GM18951 (cell line): ENCODE data around the gene QKI.

Experiments
- POLR2A ChIP-seq: IDR thresholded peaks from 4 replicates; pipeline ENCODE4 v1.6.1; 2011; ENCODE audit warnings: mild to moderate bottlenecking; ENCODE audit not compliant: insufficient read length, insufficient read depth; ENCODE audit errors: extremely low read depth
- in situ Hi-C: fragments of 300-500 bp; cut with MboI; formaldehyde crosslinking; loops from one replicate; pipeline ENCODE4 v1.12.0; 2022; ENCODE audit warnings: low sequenced_read_pairs, mixed read lengths, inconsistent platforms; ENCODE audit not compliant: unreplicated experiment

Gene QKI

DNA sequence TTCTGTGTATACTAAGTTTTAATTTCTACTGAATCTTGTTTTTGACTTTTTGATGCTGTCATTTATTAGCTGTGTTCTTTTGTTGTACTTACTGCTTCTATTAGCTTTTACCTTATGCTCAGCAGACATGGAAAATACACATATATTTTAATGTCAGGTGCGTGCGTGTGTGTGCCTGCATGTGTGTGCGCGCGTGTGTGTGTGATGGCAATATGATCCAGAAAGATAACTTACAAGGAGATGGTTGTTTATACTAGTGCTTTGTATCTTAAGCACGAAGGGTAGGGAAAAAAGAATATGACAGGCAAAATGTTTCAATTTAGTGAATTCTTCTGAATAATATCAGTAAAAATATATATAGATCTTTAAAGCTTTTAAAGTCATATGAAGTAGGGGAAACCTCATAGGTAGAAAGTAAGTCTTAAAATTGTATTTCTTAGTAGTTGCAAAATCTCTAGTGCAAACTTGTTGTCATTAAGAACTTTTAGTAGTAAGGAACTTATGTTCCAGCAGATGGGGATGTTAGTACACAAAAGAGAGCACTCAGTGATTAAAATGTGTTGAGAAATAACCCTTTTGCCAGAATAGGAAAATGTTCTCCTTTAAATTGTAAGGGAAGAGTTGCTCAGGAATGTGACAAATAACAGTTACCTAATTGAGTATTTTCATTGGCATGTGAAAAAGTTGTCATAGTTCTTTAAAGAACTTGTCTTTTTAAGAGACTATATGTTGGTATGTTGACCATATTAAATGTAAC is 13.2 kb downstream of the QKI start:
- in situ Hi-C loops = loop anchor here (10.0 kb wide), 1 partner anchor 527 kb away; no protein-coding TSS in a partner anchor
- no peak for TF ChIP-seq POLR2A

DNA sequence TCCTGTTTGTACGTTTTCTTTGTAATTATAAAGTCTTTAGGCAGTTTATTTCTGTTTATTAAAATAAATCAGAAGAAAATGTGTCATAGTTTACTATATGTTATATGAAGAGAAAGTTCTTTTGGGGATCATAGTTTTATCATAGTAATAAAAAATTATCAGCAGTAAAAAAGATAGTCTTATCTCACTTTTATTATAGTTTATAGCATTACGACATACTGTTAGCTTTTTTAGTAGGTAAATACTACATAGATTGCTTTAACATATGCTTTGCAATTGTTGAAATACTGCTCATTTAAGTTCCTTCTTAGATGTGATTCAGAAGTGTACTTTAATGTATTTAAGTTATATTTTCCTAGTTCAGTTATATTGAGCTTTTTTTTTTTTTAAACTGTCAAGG is 13.9 kb downstream of the QKI start:
- no peak for TF ChIP-seq POLR2A
- in situ Hi-C loops = loop anchor here (10.0 kb wide), 1 partner anchor 526 kb away; no protein-coding TSS in a partner anchor

DNA sequence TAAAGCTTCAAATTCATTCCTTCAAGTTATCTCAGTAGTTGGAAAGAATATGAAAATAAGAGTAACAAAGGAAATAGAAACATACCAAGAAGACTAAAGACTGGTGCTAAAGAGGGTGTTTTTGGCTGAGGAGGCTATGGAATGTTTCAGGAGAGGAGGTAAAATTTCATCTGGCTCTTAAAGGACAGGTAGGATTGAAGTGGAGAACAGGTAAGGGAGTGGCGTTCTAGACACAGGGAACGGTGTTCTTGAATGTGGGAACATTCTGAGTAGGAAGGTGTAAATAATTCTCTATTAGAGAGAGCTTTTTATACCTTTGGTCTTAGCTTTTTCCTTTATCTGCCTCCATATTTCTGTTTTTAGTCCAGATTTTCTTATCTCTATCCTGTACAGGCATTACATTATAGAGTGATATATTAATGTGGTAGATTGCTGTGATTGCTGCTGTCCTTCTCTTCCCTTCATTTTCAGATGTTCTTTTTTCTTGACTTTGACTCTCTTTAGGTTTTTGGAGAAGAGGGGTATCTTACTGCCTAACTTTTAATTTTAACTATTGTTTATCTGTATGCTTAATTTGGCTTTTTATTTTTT is 15.4 kb downstream of the QKI start:
- no peak for TF ChIP-seq POLR2A
- in situ Hi-C loops = loop anchor here (10.0 kb wide), 2 partner anchors 125 to 525 kb away; no protein-coding TSS in a partner anchor

GRCh38 chr6:163432300-163432699 is 17.8 kb downstream of the QKI start:
- in situ Hi-C loops = loop anchor here (10.0 kb wide), 1 partner anchor 123 kb away; no protein-coding TSS in a partner anchor
- TF ChIP-seq POLR2A = no peak

- in situ Hi-C loops = loop anchor here (10.0 kb wide), 1 partner anchor 121 kb away; no protein-coding TSS in a partner anchor
These were observed 19.0 kb downstream of the QKI start for GRCh38 chr6:163433486-163433885.

DNA sequence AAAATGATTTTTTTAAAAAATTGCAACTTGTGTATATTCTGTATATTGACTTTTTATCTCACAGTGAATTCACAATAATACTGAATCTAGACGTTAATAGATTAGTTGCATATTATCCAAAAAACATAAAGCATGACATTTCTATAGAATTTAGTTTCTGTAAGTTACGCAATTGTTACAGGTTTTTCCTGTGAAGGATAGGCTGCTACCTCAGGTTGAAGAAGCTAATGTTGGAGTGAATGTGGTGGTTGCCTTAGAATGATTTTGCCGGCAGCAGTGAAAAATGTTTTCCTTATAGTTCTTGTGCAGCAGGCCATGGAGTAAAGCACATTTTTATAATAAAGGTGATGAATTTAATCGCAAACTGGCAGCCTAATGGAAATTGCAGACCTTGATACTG is 20.5 kb downstream of the QKI start:
- in situ Hi-C loops = loop anchor here (10.0 kb wide), 1 partner anchor 120 kb away; no protein-coding TSS in a partner anchor
- no peak for TF ChIP-seq POLR2A

DNA sequence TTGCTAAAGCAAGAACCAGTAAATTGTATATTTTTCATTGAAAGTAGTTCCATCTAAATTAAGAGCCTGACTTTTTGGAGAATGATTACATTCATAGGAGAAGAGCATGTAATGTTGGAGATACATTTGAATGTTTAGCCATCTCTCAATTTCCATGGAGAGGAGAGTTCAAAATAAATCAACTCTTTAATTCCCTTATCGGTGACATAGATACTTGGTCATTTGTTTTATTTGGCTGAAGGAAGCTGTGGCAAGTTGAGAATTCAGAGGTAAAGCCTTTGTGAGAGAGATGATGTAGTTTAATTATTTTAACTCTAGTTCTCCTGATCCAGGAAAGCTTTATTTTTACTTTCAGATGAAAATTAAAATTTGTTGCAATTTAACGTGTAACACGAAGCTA is 22.3 kb downstream of the QKI start:
- in situ Hi-C loops = loop anchor here (10.0 kb wide), 1 partner anchor 118 kb away; no protein-coding TSS in a partner anchor

DNA sequence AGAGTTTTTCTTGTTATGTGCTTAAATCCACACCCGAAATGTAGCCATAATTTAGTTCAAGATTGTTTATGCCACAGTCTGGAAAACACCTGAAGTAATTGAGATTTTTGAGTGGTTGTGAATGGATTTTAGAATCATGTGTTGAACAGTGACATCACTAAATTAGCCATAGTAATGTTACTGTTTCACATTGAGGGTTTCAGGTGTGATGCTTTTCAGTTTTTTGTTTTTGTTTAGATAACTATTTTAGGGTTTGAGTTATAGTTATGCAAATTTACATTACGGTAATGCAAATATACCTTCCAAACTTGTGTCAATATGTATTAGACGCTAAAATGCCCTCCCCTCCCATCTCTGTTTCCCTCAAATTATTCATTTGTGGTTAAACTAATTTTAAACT is 22.9 kb downstream of the QKI start:
- in situ Hi-C loops = loop anchor here (10.0 kb wide), 1 partner anchor 117 kb away; no protein-coding TSS in a partner anchor
- TF ChIP-seq POLR2A = no peak

More for the DNA sequence above, 22.3 kb downstream of the QKI start:
- TF ChIP-seq POLR2A = no peak

GRCh38 chr6:163438298-163438939 is 23.9 kb downstream of the QKI start:
- TF ChIP-seq POLR2A = no peak
- in situ Hi-C loops = loop anchor here (10.0 kb wide), 1 partner anchor 116 kb away; no protein-coding TSS in a partner anchor

- in situ Hi-C loops = loop anchor here (10.0 kb wide), 1 partner anchor 116 kb away; no protein-coding TSS in a partner anchor
- no peak for TF ChIP-seq POLR2A
These were observed 24.4 kb downstream of the QKI start for GRCh38 chr6:163438940-163439335.

DNA sequence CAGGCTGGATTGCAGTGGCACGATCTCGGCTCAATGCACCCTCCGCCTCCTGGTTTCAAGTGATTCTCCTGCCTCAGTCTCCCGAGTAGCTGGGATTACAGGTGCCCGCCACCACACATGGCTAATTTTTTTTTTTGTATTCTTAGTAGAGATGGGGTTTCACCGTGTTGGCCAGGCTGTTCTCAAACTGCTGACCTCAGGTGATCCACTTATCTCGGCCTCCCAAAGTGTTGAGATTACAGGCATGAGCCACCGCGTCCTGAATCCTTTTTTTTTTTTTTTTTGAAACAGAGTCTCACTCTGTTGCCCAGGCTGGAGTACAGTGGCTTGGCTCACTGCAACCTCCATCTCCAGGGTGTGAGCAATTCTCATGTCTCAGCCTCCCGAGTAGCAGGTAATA is 24.9 kb downstream of the QKI start:
- in situ Hi-C loops = loop anchor here (10.0 kb wide), 1 partner anchor 115 kb away; no protein-coding TSS in a partner anchor

GRCh38 chr6:163439997-163440396 is 25.5 kb downstream of the QKI start:
- in situ Hi-C loops = loop anchor here (10.0 kb wide), 1 partner anchor 115 kb away; no protein-coding TSS in a partner anchor
- TF ChIP-seq POLR2A = no peak

GRCh38 chr6:163442336-163442735 is 27.8 kb downstream of the QKI start:
- no peak for TF ChIP-seq POLR2A
- in situ Hi-C loops = no loop called here
